NCI-H187 treated with DMSO at 0.1 percent for 48 hours (cell line): ENCODE results near the gene SIGMAR1.

Experiments
- DNase-seq: peaks from one replicate; lab custom pipeline; 2025; lab: John Stamatoyannopoulos, UW

The SIGMAR1 gene

GRCh38 chr9:34630402-34631154 lies 7.0 kb downstream of the SIGMAR1 start:
- no peak for DNase-seq

DNA sequence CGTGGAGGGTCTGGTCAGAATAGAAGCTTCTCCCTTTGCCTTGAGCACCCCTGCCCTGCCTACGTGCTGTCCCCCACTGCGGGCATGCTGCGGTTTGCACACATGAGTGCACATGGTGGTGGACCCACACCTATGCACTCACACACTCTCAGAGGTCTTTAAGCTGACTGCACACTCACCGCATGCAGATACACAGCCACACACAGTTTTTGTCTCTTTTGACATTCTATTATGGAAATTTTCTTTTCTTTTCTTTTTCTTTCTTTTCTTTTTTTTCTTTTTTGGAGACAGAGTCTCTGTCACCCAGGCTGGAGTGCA lies 8.1 kb downstream of the SIGMAR1 start:
- no peak for DNase-seq

- DNase-seq, result no peak
Observed at GRCh38 chr9:34628656-34629490, 8.7 kb downstream of the SIGMAR1 start, which contains the start of gene ARID3C. ARID3C (minus strand) TSS chr9:34629066; CDS start chr9:34628014, 1,052 bp downstream.

- no peak for DNase-seq
Observed at GRCh38 chr9:34627716-34628655, 9.6 kb downstream of the SIGMAR1 start.

DNA sequence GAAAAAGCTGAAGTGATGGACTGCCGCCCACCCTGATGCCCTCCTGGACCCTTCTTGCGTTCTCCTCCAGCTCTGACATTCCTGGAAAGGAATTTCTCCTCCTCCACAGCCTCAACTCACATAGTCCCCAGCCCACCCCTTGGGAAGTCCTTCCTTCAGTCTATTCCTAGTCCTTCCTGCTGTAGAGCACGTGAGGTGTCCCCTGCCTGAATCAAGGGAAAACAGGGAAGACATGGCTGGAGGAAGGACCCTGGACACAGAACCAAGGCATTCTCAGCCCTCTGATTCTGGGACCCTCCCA lies 12.5 kb downstream of the SIGMAR1 start:
- no peak for DNase-seq

GRCh38 chr9:34624475-34625185 lies 13.0 kb downstream of the SIGMAR1 start:
- no peak for DNase-seq

DNA sequence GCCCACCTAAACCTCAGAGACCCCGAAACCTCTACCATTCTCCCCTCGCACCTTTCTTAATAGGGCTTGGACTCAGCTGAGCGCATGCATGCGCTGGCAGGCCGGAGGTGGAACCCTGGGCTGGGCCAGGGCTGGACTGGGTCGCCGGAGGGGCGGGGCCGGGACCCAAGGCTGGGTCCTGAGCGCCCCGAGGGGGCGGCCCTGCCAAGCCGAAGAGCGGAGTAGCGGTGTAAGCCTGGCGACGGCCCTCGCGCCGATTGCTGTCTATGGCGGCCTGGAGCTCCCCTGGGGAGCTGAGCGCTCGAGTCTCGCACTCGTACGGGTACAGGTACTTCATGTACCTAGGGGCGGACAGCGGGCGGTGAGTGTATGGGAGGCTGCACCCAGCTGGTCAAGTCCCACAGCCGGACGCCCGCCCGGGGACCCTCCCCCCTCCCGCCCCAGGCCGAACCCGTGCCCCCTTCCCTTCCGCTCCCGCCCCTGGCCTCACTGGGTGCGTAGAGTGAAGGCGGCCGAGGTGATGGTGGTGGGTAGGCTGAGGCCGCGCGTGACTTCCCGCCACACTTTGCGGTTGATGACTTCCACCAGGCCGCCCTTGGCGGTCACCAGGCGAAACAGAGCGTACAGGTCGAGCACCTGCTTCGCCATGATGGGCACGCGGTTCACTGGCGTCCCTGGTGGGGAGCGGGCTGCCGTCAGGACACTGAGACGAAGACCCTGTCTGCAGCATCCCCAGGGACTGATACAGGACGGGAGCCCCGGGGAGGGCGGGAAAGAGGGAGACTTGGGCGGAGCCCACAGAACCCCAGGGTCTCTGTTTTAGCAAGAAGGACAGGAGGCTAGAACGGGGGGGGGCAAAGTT lies 14.0 kb downstream of the SIGMAR1 start:
- no peak for DNase-seq

DNA sequence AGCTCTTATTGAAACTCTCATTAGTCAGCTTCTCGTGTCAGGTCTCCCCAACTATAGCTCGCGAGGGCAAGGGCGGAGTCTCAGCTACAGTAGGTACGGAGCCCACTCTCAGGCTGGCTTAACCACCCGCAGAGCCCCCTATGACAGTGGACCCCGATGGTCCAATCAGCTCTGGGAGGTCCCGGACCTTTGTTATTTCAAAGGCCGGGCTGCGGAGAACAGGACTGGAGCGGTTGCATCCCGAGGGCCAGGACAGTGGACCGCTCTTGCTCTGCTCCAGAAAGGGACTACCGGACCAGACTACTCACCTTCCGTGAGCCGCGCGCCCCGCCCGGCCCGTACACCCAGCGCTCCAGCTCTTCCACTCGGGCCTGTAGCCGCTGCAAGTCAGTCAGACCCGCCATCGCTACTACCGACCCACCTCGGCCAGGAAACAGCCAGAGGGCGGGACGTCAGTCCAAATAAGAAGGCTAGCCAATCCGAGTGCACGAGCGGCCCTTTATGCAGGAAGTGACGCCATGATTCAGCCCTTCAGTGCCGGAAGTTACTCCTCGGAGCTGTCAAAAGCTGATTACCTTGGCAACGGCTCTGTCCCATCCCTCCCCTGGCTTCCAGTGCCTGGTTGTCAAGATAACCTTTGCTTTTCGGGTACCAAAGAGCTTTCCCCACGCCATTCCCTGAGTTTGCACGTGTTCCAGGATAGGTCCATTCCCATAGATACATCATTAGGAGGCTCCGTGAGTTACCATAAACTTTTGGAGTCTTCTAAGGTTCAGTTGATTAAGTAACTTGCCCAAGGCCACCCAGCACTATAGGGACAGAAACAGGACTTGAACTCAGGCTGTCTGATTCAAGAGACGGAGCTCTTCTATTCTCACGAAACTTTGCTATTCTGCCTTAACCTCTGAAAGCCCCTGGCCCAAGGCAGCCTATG lies 17.3 kb downstream of the SIGMAR1 start, which contains the start of gene DCTN3:
DCTN3 (minus strand) TSS at position 435 of the 934 bp plus-strand sequence; CDS start at position 404, 31 bp downstream.
- DNase-seq, result peak; percentile 51

- DNase-seq, result no peak
Observed at GRCh38 chr9:34615132-34615531, 22.5 kb downstream of the SIGMAR1 start.

GRCh38 chr9:34612788-34613390 lies 24.7 kb downstream of the SIGMAR1 start:
- no peak for DNase-seq

GRCh38 chr9:34611811-34612787 lies 25.5 kb downstream of the SIGMAR1 start, which contains the start of gene RPP25L:
RPP25L (minus strand) TSS chr9:34612097; CDS start chr9:34611296, 801 bp downstream.
- DNase-seq, result no peak

- no peak for DNase-seq
Observed at GRCh38 chr9:34611251-34611810, 26.3 kb downstream of the SIGMAR1 start.

DNA sequence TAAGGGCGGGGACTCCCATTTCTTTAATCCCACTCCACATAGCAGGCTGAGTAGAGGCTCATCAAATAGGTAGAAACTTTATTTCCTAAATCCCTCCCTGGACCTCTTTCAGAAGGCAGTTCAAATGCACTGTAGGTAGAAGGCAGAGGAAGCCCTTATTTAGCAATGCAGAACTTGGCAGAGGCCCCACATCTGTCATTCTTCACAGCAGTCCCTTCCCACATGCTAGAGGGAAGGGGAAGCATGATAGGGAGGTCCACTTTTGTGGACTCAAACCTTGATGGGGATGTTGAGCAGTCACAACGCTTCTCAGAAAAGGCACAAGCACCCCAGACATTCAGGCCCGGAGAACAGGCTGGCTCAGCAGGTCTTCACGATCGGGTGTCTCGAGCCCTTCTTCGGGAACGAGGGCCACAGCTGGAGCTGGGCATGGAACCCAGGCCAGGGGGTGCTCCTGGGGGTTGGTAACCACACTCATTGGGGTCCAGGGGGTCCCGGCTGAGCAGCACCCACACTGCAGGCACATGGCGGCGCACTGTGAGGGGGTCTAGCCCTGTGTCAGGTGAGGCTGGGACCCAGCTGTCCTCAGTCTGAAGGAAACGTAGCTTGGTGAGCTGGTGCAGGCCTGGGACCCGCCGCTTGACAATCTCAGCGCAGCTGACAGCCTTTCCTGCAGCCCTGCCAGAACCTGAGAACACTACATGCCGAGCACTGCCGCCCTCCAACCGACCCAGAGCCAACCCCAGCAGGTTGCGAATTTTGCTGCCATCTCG lies 27.0 kb downstream of the SIGMAR1 start:
- no peak for DNase-seq

- DNase-seq, result no peak
Observed at GRCh38 chr9:34607331-34607730, 30.3 kb downstream of the SIGMAR1 start.

- no peak for DNase-seq
Observed at GRCh38 chr9:34606905-34607304, 30.7 kb downstream of the SIGMAR1 start.

GRCh38 chr9:34606190-34606589 lies 31.4 kb downstream of the SIGMAR1 start:
- no peak for DNase-seq
